ENCODE results near the gene CDHR5. TPM values are rescaled to one million over a fixed set of nuclear protein-coding genes. Genes with fewer than 3 reads are reported as not detected.

CDHR5 gene
- total RNA-seq, 1 experiment from 2014 or later, result not detected

DNA sequence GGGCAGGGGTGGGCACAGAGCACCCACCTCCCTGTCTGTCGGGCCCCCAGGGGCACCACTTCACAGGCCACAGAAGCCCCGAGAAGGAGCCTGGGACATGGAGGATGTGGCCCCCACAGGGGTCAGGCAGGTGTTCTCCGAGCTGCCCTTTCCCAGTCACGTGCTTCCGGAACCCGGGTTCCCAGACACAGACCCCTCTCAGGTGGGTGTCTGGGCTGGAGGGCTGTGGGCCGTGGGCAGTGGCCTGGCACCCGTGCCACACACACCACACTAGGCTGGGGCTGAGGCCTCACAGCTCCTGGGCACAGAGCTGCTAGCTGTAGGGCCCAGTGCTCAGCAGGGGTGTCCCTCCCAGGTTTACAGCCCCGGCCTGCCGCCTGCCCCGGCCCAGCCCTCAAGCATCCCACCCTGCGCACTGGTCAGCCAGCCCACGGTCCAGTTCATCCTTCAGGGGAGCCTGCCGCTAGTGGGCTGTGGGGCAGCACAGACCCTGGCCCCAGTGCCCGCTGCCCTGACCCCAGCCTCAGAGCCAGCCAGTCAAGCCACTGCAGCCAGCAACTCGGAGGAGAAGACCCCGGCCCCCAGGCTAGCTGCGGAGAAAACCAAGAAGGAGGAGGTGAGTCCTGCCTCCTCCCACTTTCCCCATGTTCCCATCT is 14.5 kb downstream of the CDHR5 start:
- DNase-seq (ENCODE audit: low spot score), result no peak

DNA sequence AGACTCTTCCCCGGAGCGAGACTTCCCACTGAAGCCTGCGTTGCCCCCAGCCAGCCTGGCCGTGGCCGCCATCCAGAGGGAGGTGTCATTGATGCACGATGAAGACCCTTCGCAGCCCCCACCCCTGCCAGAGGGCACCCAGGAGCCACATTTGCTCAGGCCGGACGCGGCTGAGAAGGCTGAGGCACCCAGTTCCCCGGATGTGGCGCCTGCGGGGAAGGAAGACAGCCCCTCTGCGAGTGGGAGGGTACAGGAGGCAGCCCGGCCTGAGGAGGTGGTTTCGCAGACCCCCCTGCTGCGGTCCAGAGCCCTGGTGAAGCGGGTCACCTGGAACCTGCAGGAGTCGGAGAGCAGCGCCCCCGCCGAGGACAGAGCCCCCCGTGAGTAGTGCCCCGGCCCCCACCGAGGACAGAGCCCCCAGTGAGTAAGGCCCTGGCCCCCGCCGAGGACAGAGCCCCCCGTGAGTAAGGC is 15.4 kb downstream of the CDHR5 start:
- no peak for DNase-seq (ENCODE audit: low spot score)

DNA sequence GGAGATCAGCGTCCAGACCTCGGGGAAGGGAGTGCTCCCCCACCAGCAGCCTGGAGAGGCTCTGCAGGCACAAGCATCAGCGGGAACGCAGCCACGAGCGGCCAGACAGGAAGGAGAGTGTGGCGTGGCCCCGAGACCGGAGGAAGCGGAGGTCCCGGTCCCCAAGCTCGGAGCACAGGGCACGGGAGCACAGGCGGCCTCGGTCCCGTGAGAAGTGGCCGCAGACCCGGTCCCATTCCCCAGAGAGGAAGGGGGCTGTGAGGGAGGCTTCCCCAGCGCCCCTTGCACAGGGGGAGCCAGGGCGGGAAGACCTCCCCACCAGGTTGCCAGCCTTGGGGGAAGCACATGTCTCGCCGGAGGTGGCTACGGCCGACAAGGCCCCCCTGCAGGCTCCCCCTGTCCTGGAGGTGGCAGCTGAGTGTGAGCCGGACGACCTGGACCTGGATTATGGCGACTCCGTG is 15.9 kb downstream of the CDHR5 start:
- no peak for DNase-seq (ENCODE audit: low spot score)

DNA sequence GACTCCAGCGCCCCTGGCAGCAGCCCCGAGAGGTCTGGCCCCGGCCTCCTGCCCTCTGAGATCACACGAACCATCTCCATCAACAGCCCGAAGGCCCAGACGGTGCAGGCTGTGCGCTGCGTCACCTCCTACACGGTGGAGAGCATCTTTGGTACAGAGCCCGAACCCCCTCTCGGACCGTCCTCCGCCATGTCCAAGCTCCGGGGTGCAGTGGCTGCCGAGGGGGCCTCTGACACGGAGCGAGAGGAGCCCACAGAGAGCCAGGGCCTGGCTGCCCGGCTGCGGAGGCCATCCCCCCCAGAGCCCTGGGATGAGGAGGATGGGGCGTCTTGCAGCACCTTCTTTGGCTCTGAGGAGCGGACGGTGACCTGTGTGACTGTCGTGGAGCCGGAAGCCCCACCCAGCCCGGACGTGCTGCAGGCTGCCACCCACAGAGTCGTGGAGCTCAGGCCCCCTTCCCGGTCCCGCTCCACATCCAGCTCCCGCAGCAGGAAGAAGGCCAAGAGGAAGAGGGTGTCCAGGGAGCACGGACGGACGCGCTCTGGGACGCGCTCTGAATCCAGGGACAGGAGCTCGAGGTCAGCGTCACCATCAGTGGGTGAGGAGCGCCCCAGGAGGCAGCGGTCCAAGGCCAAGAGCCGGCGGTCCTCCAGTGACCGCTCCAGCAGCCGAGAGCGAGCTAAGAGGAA is 16.6 kb downstream of the CDHR5 start:
- DNase-seq (ENCODE audit: low spot score), result no peak

DNA sequence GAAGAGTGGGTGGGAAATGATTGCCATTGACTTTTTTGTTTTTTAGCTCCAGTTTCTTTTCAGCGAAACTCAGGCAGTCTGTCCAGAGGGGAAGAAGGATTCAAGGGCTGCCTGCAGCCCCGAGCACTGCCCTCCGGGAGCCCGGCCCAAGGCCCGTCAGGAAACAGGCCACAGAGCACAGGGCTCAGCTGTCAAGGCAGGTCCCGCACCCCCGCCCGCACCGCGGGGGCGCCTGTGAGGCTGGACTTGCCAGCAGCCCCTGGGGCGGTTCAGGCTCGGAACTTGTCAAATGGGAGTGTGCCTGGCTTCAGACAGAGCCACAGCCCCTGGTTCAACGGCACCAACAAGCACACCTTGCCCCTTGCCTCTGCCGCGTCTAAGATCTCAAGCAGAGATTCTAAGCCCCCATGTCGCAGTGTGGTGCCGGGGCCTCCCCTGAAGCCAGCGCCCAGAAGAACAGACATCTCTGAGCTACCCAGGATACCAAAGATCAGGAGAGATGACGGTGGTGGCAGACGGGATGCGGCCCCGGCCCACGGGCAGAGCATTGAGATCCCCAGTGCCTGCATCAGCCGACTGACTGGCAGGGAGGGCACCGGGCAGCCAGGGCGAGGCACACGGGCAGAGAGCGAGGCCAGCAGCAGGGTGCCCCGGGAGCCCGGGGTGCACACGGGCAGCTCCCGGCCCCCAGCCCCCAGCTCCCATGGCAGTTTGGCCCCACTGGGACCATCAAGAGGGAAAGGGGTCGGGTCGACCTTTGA is 17.6 kb downstream of the CDHR5 start:
- no peak for DNase-seq (ENCODE audit: low spot score)

DNA sequence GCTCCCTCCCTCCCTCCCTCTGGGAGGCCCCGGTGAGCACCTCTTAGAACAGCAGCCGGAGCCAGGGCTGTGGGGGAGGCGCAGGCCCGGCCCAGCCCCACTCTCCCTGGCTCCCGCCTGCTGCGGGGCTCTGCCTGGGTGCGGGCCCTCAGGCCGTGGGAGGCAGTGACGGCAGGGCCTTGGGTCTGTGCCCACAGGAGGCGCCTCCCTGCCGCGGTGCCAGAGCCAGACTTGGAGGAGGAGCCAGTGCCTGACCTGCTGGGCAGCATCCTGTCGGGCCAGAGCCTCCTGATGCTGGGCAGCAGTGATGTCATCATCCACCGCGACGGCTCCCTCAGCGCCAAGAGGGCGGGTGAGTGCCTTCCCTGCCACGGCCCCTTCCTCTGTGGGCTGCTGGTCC is 18.5 kb downstream of the CDHR5 start:
- DNase-seq (ENCODE audit: low spot score), result peak; percentile 92

DNA sequence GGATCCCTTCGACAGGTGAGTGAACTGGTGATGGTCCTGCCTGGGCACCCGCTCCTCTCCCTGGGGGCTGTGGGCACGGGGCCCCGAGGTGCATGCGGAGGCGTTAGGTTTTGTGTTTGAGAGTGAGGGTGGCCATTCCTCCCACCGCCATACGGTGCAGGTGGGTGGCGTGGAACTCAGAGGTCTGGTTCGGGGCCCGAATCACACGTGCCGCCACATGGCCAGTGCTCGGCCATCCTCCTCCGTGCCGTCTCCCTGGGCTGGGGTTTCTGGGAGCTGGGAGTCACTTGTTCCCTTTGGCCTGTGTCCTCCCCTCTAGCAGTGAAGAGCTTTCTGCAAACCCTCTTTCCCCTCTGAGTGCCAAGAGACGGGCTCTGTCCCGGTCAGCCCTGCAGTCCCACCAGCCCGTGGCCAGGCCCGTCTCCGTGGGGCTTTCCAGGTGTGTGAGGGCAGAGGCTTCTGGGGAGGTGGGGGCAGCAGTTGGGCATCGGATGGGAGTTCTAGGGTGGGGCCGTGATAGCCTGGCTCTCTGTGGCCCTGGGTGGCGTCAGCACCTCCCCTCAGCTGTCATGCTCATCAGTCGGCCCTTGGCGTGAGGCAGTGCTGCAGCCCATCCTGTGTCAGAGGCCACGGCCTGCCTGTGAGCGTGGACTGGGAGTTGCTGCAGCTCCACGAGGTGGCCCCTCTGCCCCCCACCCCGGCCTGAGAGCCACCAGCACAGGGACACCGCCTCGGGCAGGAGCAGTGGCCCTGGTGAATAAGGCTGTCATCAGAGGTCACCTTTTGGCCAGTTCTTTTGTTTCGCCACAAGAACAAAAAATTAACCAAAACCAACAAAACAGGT is 19.2 kb downstream of the CDHR5 start:
- no peak for DNase-seq (ENCODE audit: low spot score)

DNA sequence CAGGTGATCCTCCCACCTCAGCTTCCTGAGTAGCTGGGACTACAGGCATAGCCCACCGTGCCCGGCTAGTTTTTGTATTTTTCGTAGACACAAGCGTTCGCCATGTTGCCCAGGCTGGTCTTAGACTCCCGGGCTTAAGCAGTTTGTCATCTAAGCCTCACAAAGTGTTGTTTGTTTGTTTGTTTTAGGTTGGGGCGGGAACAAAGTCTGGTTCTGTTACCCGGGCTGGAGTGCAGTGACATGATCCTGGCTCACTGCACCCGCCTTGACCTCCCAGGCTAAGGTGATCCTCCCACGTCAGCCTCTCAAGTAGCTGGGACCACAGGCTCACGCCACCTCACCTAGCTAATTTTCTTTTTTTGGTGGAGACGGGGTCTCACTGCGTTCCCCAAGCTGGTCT is 21.6 kb downstream of the CDHR5 start:
- DNase-seq (ENCODE audit: low spot score), result no peak

DNA sequence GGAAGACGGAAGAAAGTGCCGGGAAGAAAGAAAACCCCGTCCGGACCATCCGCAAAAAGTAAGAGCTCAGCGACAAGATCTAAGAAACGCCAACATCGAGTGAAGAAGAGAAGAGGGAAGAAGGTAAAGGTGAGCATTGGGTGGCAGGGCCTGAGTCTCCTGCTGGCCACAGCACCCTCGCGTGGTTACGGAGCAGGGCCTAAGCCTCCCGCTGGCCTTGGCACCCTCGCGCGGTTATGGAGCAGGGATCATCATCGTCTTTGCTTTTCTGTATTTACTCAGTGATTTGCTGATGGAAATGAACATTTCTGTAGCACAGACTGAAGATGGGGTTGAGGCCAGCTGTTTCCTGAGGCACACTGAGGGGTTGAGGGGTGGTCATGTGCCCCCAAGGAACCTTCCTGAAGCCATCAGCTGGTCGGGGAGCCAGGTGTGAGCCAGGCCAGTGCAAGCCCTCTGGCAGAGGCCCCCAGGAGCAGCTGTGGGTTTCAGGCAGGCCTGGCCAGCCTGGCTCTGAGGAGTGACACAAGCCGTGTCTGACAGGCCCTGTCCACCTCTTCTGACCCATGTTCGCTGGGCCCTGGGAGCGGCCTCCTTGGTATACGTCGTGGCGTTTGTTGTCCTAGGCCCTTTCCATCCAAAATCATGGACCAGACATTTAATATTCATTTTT is 23.0 kb downstream of the CDHR5 start:
- DNase-seq (ENCODE audit: low spot score), result no peak

DNA sequence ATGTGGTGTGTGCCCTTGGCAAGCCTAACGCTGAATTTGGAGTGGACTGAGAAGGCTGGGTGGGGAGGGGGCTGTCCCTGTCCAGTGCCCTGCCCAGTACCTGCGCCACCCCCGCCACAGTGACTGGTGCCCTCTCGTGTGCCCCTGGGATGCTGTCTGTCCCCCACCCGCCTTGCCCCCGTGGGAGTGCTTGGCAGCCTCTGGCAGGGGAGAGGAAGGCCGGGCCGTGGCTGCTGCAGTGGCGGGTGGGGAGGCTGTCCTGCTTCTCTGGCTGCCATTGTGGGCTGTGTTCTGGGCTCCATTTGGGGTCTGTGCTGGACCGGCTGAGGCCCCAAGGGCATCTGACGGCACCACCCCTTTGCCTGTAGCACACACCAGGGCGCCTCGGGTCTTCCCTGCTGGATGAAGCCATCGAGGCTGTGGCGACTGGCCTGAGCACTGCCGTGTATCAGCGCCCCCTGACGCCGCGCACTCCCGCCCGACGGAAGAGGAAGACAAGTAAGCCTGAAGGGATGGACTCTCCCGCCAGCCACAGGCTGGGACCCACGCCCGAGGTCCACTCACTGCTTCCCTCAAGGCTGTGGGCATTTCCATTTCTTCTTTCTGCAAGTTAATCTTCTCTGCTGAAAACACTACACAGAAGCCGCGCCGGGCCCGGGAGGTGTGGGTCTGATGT is 26.6 kb downstream of the CDHR5 start:
- no peak for DNase-seq (ENCODE audit: low spot score)

DNA sequence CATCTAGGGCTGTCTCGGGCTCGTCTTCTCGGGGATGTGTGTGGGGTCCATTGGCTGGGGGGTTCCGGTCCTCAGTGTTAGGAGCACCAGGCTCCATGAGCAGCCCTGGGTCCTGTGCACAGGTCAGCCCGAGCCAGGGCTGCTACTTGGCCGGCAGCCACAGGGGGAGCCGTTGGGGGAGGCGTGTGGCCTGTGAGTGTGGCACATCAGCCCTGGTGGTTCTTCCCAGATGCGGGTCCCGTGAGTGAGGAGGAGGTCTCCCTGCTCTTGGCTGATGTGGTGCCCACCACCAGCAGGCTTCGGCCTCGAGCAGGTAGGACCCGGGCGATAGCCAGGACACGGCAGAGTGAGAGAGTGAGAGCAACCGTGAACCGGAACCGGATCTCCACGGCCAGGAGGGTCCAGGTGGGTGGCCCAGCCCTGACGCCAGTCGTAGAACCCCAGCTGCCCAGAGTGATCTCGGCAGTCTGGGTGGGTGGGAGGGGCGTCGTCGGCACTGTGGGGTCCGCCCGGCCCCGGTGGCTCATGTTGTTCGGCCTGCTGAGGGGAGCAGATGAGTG is 27.5 kb downstream of the CDHR5 start:
- no peak for DNase-seq (ENCODE audit: low spot score)

DNA sequence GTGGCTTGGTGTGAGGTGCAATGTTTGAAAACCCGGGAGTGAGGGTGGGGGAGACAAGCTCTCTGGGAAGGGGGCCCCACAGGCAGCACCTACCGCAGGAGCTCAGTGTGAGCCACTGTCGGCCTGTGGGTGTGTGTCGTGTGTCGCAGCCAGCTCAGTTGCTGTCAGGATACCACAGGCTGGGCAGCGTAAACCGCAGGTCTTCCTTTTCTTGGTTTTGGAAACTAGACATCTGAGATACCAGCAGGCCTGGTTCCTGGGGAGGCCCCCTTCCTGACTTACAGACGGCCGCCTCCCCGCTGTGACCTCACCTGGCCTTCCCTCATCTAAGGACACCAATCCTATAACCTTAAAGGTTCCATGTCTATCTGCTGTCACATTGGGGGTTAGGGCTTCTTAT is 28.4 kb downstream of the CDHR5 start:
- no peak for DNase-seq (ENCODE audit: low spot score)

DNA sequence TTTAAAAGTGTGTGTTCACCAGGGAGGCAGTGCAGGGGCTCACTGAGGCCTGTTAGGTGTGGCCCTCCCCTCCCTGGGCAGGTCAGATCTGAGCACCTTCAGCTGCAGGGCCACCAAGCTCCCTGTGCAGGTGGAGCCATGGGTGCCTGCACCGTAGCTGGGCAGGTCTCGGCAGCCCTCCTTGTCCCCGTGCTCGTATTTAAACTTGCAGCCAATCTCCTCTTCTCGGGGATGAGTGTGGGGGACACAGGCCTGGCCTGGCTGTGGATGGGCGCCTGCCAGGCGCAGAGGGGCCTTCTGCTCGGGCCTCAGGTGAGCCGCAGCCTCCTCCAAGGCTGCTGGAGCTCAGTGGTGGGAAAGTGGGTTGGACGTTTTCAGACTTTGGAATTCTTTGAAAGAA is 29.4 kb downstream of the CDHR5 start:
- no peak for DNase-seq (ENCODE audit: low spot score)

DNA sequence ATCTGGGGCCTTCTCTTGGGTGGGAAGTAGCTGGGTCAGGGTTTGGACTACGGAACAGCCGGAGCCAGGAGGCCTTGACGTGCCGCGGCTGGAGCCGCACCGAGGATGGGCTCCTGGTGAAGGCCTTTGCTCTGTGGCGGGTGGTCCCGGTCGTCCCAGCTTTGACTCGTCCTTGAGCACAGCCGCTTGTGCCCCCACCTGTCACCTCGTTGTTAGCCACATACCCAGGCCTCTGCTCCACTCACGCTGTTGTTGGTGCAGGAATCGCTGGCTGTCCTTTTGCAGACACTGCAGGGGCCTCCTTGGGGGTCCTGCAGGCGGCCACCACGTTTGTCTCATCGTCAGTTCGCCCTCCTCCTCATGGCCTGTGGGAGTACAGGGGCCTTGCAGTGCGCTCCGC is 31.4 kb downstream of the CDHR5 start:
- no peak for DNase-seq (ENCODE audit: low spot score)

DNA sequence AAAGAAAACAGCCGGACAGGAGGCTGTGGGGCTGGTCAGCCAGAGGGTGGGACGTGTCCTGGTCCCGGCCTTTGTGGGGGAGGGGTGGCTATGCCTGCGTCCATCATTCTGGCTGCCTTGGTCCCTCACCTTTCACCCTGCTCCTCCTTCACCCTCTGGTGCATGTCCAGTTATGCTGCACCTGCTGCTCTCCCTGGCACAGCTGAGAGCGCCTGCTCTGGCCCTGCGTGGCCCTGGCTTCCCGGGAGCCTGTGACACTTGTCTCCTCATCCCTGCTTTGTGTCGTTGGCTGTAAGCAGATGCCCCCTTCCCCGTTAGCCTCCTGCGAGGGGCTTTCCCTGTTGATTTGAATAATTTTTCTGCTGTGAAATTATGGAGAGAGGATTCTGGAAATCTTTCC is 31.8 kb downstream of the CDHR5 start:
- no peak for DNase-seq (ENCODE audit: low spot score)

DNA sequence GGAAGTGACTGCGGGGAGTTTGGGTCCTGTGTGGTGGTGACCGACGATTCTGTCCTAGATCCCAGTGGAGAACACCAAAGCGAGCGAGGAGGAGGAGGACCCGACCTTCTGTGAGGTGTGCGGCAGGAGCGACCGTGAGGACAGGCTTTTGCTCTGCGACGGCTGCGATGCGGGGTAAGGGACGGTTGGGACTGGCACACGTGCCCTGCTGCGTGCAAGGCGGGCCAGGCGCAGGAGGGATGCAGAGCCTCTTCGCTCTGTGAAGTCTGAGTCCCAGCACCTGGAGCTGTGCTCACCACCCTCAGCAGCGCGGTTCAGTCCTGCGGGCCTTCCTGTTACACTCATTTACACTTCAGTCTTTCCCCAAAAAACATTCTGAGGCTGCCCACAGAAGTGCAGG is 32.3 kb downstream of the CDHR5 start:
- no peak for DNase-seq (ENCODE audit: low spot score)

DNA sequence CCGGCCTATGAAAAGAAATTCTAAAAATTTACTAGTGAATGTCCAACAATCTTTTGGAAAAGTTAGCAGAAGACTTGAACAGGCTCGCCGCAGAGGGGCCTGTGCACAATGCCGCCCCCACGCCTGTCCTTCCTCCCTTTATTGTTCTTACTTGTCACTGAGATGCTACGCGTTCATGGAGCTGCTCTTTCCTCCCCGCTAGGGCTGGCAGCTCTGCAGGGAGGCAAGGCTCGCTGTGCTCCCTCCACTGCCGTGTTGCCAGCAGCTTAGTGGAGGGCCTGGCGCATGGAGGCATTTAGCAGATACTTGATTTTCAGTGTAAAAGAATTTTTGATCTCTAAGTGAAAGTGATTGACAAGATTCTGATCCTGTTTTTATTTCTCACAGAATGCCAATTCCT is 33.8 kb downstream of the CDHR5 start:
- no peak for DNase-seq (ENCODE audit: low spot score)

DNA sequence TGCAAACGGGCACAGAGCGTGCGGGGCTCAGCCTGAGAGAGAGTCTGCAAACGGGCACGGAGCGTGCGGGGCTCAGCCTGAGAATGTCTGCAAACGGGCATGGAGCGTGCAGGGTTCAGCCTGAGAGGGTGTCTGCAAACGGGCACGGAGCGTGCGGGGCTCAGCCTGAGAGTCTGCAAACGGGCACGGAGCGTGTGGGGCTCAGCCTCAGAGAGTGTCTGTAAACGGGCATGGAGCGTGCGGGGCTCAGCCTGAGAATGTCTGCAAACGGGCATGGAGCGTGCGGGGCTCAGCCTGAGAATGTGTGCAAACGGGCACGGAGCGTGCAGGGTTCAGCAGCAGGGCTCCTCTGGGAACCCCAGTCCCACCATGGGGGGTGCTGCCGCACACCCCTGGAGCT is 35.0 kb downstream of the CDHR5 start:
- no peak for DNase-seq (ENCODE audit: low spot score)

DNA sequence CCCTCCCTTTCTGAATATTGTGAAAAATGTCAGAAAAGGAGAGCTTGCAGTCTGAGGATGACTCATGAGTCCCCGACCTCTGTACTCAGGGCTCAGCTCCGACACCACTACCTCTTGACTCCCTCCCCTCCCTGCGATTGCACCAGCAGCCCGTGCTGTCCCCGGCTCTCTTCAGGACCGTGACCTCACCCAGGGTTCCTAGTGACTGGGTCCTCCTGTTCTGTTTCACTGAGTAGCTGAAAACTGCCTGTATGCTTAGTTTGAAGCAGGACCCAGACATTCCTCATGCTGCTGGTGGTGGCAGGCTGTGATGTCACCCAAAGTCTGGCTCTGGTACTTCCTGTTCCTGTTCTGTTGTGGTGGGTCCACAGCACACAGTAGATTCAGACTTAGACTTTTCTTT is 36.8 kb downstream of the CDHR5 start:
- DNase-seq (ENCODE audit: low spot score), result peak; percentile 52

DNA sequence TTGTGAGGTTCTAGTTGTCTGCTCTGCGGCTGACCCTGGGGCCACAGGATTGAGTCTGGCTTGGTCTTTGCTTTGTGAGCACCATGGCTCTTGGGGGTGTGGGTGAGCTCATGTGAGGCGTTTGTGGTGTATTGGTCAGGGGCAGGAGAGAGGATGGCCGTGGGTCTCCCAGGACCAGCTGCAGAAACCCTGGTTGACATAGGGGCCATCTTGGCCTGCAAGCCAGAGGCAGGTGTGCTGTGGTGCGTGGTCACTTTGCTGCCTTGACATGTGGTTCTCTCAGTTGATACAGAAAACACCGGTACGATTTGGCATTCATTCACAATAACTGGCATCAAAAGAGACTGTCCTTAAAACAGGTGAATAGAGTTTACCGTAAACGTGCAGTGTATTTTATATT is 37.2 kb downstream of the CDHR5 start:
- DNase-seq (ENCODE audit: low spot score), result no peak
